Endothelial cell of umbilical vein (primary cell): ENCODE data around the gene C14orf132. TPM values are rescaled to one million over a fixed set of nuclear protein-coding genes. Genes with fewer than 3 reads are reported as not detected.

Source experiments
- BruUV-seq: library from RNA; stranded (reverse); fragments of 400-500 nt; replicated peaks from 2 replicates; lab custom pipeline; 2021; lab: Mats Ljungman, UMichigan
- CTCF ChIA-PET: fragments of 300-600, 350-600 bp; sonication (Branson Sonifier 250); formaldehyde crosslinking; loops from one replicate; lab custom pipeline; 2021; ENCODE audit warnings: antibody characterized with exemption, inconsistent platforms; lab: Charles Lee
- POLR2A ChIA-PET: fragments of 300-600, 350-600 bp; sonication (Branson Sonifier 250); formaldehyde crosslinking; loops from one replicate; lab custom pipeline; 2021; ENCODE audit warnings: antibody characterized with exemption, inconsistent platforms; lab: Charles Lee
- DNase-seq: peaks from one replicate; pipeline ENCODE4 v3.0.0-alpha.2; 2011; ENCODE audit warnings: low read depth, low spot score
- FAIRE-seq: peaks from 2 replicates; lab custom pipeline; 2011; peaks lifted over from hg19 to GRCh38; lab: Jason Lieb, UNC
- H2AFZ ChIP-seq: 2 replicates; pipeline ENCODE4 v1.6.0; 2012; ENCODE audit warnings: low read depth, low read length, control low read depth, inconsistent platforms
- H3K27ac ChIP-seq: 2 replicates; pipeline ENCODE4 v1.5.1; 2011; ENCODE audit warnings: low read depth, mild to moderate bottlenecking, control low read depth, low read length, moderate library complexity; ENCODE audit not compliant: insufficient read depth
- H3K27me3 ChIP-seq, 2 experiments: 2 replicates each; pipeline versions ENCODE4 v1.6.0 to v1.6.1; 2011; ENCODE audit warnings: low read length in 2 of 2, mixed read lengths in 1 of 2; ENCODE audit not compliant: control insufficient read depth in 2 of 2, insufficient read depth in 2 of 2
- H3K36me3 ChIP-seq, 2 experiments: 2 replicates in 1 of 2; 3 replicates in 1 of 2; pipeline ENCODE4 v1.5.1; 2011; ENCODE audit warnings: low read length in 2 of 2, mild to moderate bottlenecking in 1 of 2, moderate library complexity in 1 of 2; ENCODE audit not compliant: control insufficient read depth in 2 of 2, insufficient read depth in 2 of 2; ENCODE audit errors: extremely low read depth in 1 of 2
- H3K4me1 ChIP-seq: 3 replicates; pipeline ENCODE4 v1.5.1; 2011; ENCODE audit warnings: mild to moderate bottlenecking, low read length; ENCODE audit not compliant: control insufficient read depth, insufficient read depth; ENCODE audit errors: extremely low read depth
- H3K4me2 ChIP-seq: 2 replicates; pipeline ENCODE4 v1.6.1; 2011; ENCODE audit warnings: low read length, control low read depth, mixed read lengths; ENCODE audit not compliant: insufficient read depth
- H3K4me3 ChIP-seq, 3 experiments: fragments of 200-600 bp in 1 of 3; sonication (generic), shearing (Covaris generic) in 1 of 3; replicated peaks in 1 of 3; 2 replicates each; pipeline ENCODE4 v1.5.1; 2011 to 2016; ENCODE audit warnings: control low read depth in 3 of 3, low read length in 3 of 3, mild to moderate bottlenecking in 2 of 3, inconsistent platforms in 1 of 3, low read depth in 1 of 3, moderate library complexity in 1 of 3; ENCODE audit not compliant: insufficient read depth in 1 of 3
- H3K79me2 ChIP-seq: 2 replicates; pipeline ENCODE4 v1.6.0; 2012; ENCODE audit warnings: low read length, inconsistent platforms; ENCODE audit not compliant: control insufficient read depth, insufficient read depth
- H3K9ac ChIP-seq: replicated peaks from 2 replicates; pipeline ENCODE3; 2011; ENCODE audit warnings: low read length, control low read depth; ENCODE audit not compliant: insufficient read depth; ENCODE audit errors: extremely low read depth
- H3K9me1 ChIP-seq: replicated peaks from 3 replicates; pipeline ENCODE4 v1.6.0; 2011; ENCODE audit warnings: mild to moderate bottlenecking, low read length; ENCODE audit not compliant: control insufficient read depth, insufficient read depth; ENCODE audit errors: extremely low read depth
- H3K9me3 ChIP-seq: replicated peaks from 2 replicates; pipeline ENCODE4 v1.5.1; 2012; ENCODE audit warnings: low read length, inconsistent platforms; ENCODE audit not compliant: control insufficient read depth, insufficient read depth
- H4K20me1 ChIP-seq: replicated peaks from 2 replicates; pipeline ENCODE3; 2011; ENCODE audit warnings: mild to moderate bottlenecking, low read length; ENCODE audit not compliant: control insufficient read depth, insufficient read depth; ENCODE audit errors: extremely low read depth
- EZH2 ChIP-seq: IDR thresholded peaks from 2 replicates; pipeline ENCODE4 v1.6.1; 2012; ENCODE audit warnings: borderline replicate concordance, low read depth, mild to moderate bottlenecking, moderate library complexity, low read length, inconsistent platforms; ENCODE audit not compliant: severe bottlenecking
- FOS ChIP-seq: IDR thresholded peaks from 2 replicates; pipeline ENCODE4 v1.6.1; 2011; ENCODE audit warnings: mild to moderate bottlenecking, low read length, moderate library complexity, borderline replicate concordance; ENCODE audit not compliant: insufficient read depth
- GATA2 ChIP-seq: IDR thresholded peaks from 2 replicates; pipeline ENCODE4 v1.7.0; 2011; ENCODE audit warnings: low read depth, mild to moderate bottlenecking, moderate library complexity, mixed read lengths, low read length; ENCODE audit not compliant: insufficient read length, insufficient read depth
- JUN ChIP-seq: IDR thresholded peaks from 2 replicates; pipeline ENCODE4 v1.6.1; 2011; ENCODE audit warnings: borderline replicate concordance, low read depth; ENCODE audit not compliant: insufficient read length, insufficient read depth
- MYC ChIP-seq: IDR thresholded peaks from one replicate; pipeline ENCODE4 v1.6.1; 2011; ENCODE audit warnings: mild to moderate bottlenecking, low read depth, low read length
- POLR2A ChIP-seq: IDR thresholded peaks from 2 replicates; pipeline ENCODE4 v1.6.1; 2012; ENCODE audit warnings: low read depth, mild to moderate bottlenecking, control low read depth, low read length
- POLR2AphosphoS5 ChIP-seq: IDR thresholded peaks from 2 replicates; pipeline ENCODE4 v1.6.1; 2012; ENCODE audit warnings: low read depth, mild to moderate bottlenecking, control low read depth, low read length, moderate library complexity; ENCODE audit not compliant: insufficient read depth
- dilution Hi-C: fragments of 300-500 bp; cut with MboI; formaldehyde crosslinking; loops from one replicate; pipeline ENCODE4 v1.15.0; 2019; ENCODE audit warnings: low sequenced_read_pairs; ENCODE audit not compliant: extremely low pct_ligation_motif_present
- intact Hi-C: fragments of 100-400 bp; cut with micrococcal nuclease; formaldehyde crosslinking; loops from one replicate; pipeline ENCODE4 v1.10.0; 2022
- polyA plus RNA-seq, 4 experiments: library from polyadenylated mRNA; depleted of rRNA in 3 of 4; stranded (reverse) in 3 of 4; unstranded in 1 of 4; fragments of >200 nt; gene quantifications; 2 replicates each; pipeline versions ENCODE4 v1.2.1 to v1.2.3, GENCODE V29; 2011 to 2012; ENCODE audit warnings: missing spikeins in 1 of 4
- total RNA-seq: library from RNA; stranded (reverse); gene quantifications from 2 replicates; pipeline ENCODE4 v1.2.3, GENCODE V29; 2021
- TF ChIP-seq, protein P1 (sequence below), 2 donors: IDR thresholded peaks; 1 replicate in 1 of 2; 2 replicates in 1 of 2; pipeline ENCODE4 v1.5.1; 2011; ENCODE audit warnings: low read length in 2 of 2, mild to moderate bottlenecking in 2 of 2, moderate library complexity in 2 of 2, control low read depth in 1 of 2, inconsistent platforms in 1 of 2, low read depth in 1 of 2; ENCODE audit not compliant: insufficient read depth in 1 of 2; ENCODE audit errors: extremely low read depth in 1 of 2
- TF ChIP-seq, protein P2 (sequence below): IDR thresholded peaks from 2 replicates; pipeline ENCODE4 v1.6.1; 2011; ENCODE audit not compliant: insufficient read depth, insufficient read length

Gene C14orf132
- total and polyA plus RNA-seq, 2 donors (not counting 3 experiments of a cell fraction or from before 2014, with no cell fraction given), result 3.2 to 7.6 TPM

DNA sequence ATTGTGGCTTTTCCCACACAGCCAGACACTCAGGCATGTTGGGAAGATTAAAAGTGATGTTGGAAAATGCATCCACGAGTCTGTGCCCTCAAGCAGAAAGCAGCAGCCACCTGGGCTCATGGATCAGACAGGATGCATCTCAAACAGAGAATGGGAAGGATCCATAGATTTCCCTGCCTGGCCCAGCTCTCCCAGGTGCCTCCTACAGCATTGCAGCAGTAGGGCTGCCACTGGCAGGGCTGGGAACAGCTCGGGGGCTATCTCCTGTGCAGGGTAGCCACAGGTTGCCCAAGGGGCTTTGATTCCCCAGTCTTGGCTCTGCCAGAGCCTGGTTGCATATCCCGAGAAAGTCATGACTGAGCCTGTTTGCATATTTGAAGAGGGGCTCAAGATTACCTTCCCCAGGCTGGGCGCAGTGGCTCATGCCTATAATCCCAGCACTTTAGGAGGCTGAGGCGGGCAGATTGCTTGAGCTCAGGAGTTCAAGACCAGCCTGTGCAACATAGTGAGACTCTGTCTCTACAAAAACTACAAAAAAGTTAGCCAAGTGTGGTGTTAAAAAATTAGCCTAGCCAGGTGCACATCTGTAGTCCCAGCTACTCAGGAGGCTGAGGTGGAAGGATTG, 19.5 kb downstream of the C14orf132 start:
- Histone ChIP-seq H3K79me2 (no peaks in the 10 kb centered on the region), H3K4me2 (no peak overlapping the region), H3K27me3 (no peaks in the 10 kb centered on the region), H3K9me1 (no peaks in the 10 kb centered on the region), H4K20me1 (no peaks in the 10 kb centered on the region), H3K9me3 (no peaks in the 10 kb centered on the region), H3K36me3 (no peaks in the 10 kb centered on the region), H3K9ac (no peak overlapping the region), H3K27ac (no peak overlapping the region), H3K4me1 (no peaks in the 10 kb centered on the region), H3K4me3 (no peak overlapping the region), H2AFZ (no peak overlapping the region)
- BruUV-seq, result no TSS peak
- FAIRE-seq (no peak), DNase-seq (no peak)
- intact Hi-C loops (no loop called here), dilution Hi-C loops (no loop called here)
- TF ChIP-seq POLR2A (no peak), EZH2 (no peak), FOS (no peak), MYC (no peak), JUN (no peak), GATA2 (no peak), POLR2AphosphoS5 (no peak)
- TF ChIP-seq, protein P1, sequence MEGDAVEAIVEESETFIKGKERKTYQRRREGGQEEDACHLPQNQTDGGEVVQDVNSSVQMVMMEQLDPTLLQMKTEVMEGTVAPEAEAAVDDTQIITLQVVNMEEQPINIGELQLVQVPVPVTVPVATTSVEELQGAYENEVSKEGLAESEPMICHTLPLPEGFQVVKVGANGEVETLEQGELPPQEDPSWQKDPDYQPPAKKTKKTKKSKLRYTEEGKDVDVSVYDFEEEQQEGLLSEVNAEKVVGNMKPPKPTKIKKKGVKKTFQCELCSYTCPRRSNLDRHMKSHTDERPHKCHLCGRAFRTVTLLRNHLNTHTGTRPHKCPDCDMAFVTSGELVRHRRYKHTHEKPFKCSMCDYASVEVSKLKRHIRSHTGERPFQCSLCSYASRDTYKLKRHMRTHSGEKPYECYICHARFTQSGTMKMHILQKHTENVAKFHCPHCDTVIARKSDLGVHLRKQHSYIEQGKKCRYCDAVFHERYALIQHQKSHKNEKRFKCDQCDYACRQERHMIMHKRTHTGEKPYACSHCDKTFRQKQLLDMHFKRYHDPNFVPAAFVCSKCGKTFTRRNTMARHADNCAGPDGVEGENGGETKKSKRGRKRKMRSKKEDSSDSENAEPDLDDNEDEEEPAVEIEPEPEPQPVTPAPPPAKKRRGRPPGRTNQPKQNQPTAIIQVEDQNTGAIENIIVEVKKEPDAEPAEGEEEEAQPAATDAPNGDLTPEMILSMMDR (IDR thresholded peaks at IDR 0.05; ENCODE audit: extremely low read depth in 1 of 2, insufficient read depth in 1 of 2, low read depth in 1 of 2, low read length in 2 of 2), result no peak
- TF ChIP-seq, protein P2, sequence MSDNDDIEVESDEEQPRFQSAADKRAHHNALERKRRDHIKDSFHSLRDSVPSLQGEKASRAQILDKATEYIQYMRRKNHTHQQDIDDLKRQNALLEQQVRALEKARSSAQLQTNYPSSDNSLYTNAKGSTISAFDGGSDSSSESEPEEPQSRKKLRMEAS, result no peak
- POLR2A ChIA-PET, result no interaction called here
- CTCF ChIA-PET, result no interaction called here
